NOMO-1 treated with dmso at 0.1 percent for 144 hours (cell line): Measurements from ENCODE around the gene SLC39A7.
"Not testable (repeated sequence)": the region's sequence is repeated elsewhere in the genome, so short reads cannot be mapped to it uniquely, and the experiment has no call there.

Experiments used
- DNase-seq: peaks from one replicate; lab custom pipeline; 2025; ENCODE audit not compliant: unreplicated experiment; lab: John Stamatoyannopoulos, UW

SLC39A7 gene

GRCh38 chr6:33226503-33227120, 25.9 kb downstream of the SLC39A7 start:
- not testable (repeated sequence) for DNase-seq

DNA sequence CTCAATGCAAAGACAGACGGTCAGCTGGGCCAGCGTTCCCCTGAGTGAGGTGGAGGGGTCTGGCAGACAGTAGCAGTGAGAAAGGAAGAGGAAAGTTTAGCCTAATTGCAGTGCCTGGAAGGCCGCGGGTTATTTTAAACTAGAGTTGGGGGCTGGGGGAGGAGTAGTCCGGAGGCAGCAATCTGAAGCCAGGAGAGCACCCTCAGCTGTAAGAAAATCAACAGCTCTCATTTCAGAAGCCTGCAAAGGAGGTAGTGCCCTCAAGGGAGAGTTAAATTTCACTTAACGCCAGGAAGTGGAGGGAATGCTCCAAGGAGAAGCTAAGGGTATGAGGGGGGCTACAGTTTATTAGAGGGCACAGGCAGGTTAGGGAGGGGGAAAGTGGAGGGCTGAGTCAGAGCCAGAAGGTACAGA, 34.6 kb downstream of the SLC39A7 start:
- DNase-seq: no peak

DNA sequence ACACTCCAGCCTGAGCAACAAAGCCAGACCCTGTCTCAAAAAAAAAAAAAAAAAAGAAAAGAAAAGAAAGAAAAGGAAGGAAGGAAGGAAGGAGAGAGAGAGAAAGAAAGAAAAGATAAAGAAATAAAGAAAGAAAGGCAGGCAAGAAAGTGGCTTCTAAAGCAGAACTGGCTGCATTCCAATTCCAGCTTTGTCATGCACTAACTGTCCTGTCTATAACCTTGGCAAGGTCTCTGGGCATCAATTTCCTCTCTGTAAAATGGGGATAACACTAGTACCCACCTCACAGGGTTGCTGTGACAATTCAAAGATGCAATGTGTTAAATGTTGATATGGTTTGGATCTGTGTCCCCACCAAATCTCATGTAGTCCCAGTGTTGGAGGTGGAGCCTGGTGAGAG, 35.7 kb downstream of the SLC39A7 start:
- DNase-seq: no peak

GRCh38 chr6:33236852-33237251, 36.2 kb downstream of the SLC39A7 start:
- DNase-seq: no peak

GRCh38 chr6:33237741-33238140, 37.1 kb downstream of the SLC39A7 start:
- DNase-seq: no peak

GRCh38 chr6:33241968-33242367, 41.3 kb downstream of the SLC39A7 start:
- DNase-seq: no peak

DNA sequence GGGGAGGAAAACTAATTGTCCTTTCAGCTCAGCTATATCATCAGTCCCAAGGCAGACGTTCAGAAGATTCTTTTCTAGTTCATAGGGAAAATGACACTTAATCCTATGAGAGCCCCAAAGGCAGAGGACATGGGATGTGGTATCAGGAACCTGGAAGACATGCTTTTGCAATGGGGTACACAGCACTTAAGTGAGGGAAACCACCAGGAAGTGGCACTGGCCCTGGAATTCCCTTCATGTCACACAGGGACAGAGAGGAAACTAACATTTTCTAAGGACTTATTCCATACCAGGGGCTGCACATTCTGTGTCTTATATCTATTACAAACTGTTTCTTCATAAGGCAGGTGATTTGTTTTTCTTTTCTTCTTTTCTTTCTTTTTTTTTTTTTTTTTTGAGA, 42.8 kb downstream of the SLC39A7 start:
- no peak for DNase-seq

GRCh38 chr6:33247977-33248642, 47.4 kb downstream of the SLC39A7 start:
- DNase-seq: peak; percentile 66

- DNase-seq: no peak
These were observed 47.9 kb downstream of the SLC39A7 start for GRCh38 chr6:33248643-33248931.

- peak; percentile 99 for DNase-seq
These were observed 48.5 kb downstream of the SLC39A7 start for GRCh38 chr6:33248932-33249731.

- DNase-seq: no peak
These were observed 49.3 kb downstream of the SLC39A7 start for GRCh38 chr6:33249732-33250630.

GRCh38 chr6:33250731-33251130, 50.1 kb downstream of the SLC39A7 start:
- no peak for DNase-seq

- no peak for DNase-seq
These were observed 50.8 kb downstream of the SLC39A7 start for GRCh38 chr6:33251395-33252012.

- no peak for DNase-seq
These were observed 52.1 kb downstream of the SLC39A7 start for GRCh38 chr6:33252759-33253158.
